Omental fat pad (tissue), 4 donors: ENCODE data around the gene GPHA2. TPM values are rescaled to one million over a fixed set of nuclear protein-coding genes. Genes with fewer than 3 reads are reported as not detected.

Experiments used
- ATAC-seq: fragments of 150-250 bp; one replicate; pipeline ENCODE4 v1.9.1; 2016; ENCODE audit warnings: mild to moderate bottlenecking, moderate library complexity; ENCODE audit not compliant: low FRiP score
- DNase-seq: peaks from one replicate; pipeline ENCODE4 v3.0.0-alpha.2; 2019; ENCODE audit warnings: low spot score
- CTCF ChIP-seq, 3 donors: fragments of 450-650 bp; IDR thresholded peaks; one replicate each; pipeline ENCODE4 v1.5.1; 2016 to 2017; ENCODE audit warnings: antibody characterized with exemption in 3 of 3, mild to moderate bottlenecking in 3 of 3, moderate library complexity in 2 of 3
- total RNA-seq, 4 donors: library from RNA; depleted of rRNA; stranded (reverse); fragments of >200 nt; gene quantifications; one replicate each; pipeline ENCODE4 v1.1.0, GENCODE V29; 2016

The GPHA2 gene
- total RNA-seq, 4 donors from 2014 or later: not detected

GRCh38 chr11:64936539-64936938 lies 846 bp upstream of the GPHA2 start:
- ATAC-seq (no peak), DNase-seq (no peak)
- no peak for TF ChIP-seq CTCF (IDR thresholded peaks at IDR 0.05)

- ATAC-seq (no peak), DNase-seq (no peak)
- TF ChIP-seq CTCF (IDR thresholded peaks at IDR 0.05): no peak
These were observed 873 bp downstream of the GPHA2 start for GRCh38 chr11:64934682-64935358.

- no peak for TF ChIP-seq CTCF (IDR thresholded peaks at IDR 0.05)
- DNase-seq (no peak), ATAC-seq (no peak)
These were observed 1.6 kb downstream of the GPHA2 start for GRCh38 chr11:64933935-64934681.

GRCh38 chr11:64933213-64933934 lies 2.3 kb downstream of the GPHA2 start:
- ATAC-seq (no peak), DNase-seq (no peak)
- TF ChIP-seq CTCF (IDR thresholded peaks at IDR 0.05): no peak

GRCh38 chr11:64932324-64932723 lies 3.4 kb downstream of the GPHA2 start:
- no peak for TF ChIP-seq CTCF (IDR thresholded peaks at IDR 0.05)
- ATAC-seq: no peak
- no peak for DNase-seq

GRCh38 chr11:64931290-64931689 lies 4.4 kb downstream of the GPHA2 start:
- TF ChIP-seq CTCF (IDR thresholded peaks at IDR 0.05): no peak
- ATAC-seq (no peak), DNase-seq (no peak)
